GM18873 (cell line): ENCODE data around the gene EHMT1.

Experiments used
- ATAC-seq: cut with Tn5 transposase; IDR thresholded peaks from one replicate; pipeline ENCODE4 v1.9.1; 2021; ENCODE audit warnings: mild to moderate bottlenecking, moderate library complexity, moderate number of reproducible peaks; ENCODE audit not compliant: unreplicated experiment, low FRiP score

Gene EHMT1

GRCh38 chr9:137690930-137691645 lies 72.3 kb downstream of the EHMT1 start:
- no peak for ATAC-seq

DNA sequence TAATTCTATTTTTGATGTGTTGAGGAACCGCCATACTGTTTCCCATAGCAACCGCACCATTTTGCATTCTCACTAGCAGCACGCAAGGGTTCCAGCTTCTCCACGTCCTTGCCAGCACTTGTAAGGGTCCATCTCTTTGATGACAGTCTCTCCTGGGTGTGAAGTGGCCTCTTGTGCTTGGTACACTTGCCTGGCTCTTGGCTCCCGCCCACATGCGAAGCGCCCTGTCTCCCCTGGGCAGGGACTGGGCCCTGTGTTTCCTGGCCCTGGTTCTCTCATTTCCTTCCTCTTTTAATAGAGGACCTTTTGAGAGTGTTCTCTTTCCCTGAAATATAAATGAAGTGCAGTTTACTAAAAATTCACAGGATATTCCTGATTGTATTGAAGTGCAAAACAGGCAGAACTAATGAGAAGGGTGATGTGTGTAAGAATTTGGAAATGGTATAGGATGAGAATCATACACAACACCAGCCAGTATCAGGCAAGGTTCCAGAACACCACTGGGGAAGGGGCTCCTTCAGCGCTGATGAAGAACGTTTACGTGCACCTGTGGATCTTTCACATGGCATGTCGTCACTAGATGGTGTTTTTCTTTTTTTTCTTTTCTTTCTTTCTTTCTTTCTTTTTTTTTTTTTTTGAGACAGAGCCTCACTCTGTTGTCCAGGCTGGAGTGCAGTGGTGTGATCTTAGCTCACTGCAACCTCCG lies 73.0 kb downstream of the EHMT1 start:
- no peak for ATAC-seq

DNA sequence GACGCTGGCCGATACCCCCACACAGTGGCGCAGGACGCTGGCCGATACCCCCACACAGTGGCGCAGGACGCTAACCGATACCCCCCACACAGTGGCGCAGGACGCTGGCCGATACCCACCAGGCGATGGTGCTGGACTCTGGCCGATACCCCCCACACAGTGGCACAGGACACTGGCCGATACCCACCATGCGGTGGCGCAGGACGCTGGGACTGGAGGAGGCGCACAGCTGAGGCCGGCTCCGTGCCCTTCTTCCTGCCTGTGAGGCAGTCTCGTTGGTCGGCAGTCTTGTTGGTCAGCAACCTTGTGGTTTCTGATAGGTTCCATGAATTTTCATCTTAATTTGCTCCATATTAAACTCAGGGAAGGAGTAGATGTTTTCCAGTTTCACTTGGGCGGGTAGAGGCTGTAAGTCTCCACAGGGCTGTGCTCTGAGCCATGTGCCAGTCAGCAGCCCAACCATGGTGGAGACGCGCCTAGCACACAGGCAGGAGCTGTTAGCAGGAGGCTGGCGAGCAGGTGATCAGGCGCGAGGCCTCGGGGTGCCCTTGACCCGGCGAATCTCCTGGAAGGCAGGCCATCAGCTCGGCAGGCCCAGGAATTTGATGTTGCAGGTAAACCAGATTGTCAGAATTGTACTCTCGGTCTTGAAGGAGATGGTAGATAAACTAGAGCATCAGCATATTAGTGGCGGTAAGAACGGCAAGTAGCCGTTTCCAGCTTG lies 75.6 kb downstream of the EHMT1 start:
- no peak for ATAC-seq

DNA sequence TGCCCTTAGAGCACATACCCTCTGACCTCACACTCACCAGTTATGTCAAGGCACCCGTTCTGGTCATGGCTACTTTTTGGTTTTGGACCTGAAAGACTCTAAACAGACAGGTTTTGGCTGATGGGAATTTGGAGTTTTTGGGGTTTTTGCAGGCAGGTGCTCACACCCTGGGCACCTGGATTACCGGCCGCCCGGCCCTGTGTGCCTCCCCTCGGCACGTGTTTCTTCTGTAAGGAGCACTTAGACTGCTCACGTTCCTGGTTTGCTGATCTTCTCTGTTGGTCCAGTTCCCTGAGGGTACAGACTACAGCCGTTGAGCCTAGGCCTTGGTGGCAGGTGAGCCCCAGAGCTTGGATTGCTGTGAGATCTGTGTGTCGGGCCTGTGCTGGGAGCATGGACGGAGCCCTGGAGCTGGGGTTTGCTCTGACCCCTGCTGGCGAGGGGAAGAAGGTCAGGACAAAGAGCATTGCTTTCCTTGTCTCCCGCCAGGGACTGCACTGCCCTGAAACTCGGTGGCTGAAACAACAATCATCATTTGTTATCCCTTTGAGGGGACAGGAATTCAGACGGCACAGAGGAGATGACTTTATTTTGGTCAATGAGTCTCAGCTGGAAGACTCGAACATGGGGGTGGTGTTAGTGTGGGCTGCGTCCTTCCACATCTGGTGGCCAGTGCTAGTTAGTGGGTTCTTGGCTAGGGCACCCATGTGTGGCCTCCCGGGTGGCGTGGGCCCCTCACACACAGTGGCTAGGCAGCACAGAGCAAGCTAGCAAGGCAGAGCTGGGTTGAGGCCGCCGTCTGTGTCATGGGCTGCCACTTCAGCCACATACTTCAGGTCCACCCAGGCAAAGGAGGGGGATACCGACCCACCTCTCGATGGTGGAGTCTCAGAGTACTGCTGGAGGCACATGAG lies 76.4 kb downstream of the EHMT1 start:
- ATAC-seq, result no peak

GRCh38 chr9:137696136-137696925 lies 77.5 kb downstream of the EHMT1 start:
- no peak for ATAC-seq

- no peak for ATAC-seq
These were observed 78.4 kb downstream of the EHMT1 start for GRCh38 chr9:137697193-137697592.

GRCh38 chr9:137697832-137698231 lies 79.0 kb downstream of the EHMT1 start:
- ATAC-seq, result no peak

DNA sequence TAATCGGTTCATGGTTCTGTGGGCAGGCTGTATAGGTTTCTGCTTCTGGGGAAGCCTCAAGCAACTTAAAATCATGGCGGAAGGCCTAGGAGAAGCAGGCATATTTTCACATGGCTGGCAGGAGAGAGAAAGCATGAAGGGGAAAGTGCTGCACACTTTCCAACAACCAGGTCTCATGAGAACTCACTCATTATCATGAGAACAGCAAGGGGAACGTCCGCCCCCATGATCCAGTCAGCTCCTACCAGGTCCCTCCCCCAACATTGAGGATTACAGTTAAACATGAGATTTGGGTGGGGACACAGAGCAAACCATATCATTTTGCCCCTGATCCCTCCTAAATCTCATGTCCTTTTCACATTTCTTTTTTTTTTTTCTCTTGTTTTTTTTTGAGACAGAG lies 82.1 kb downstream of the EHMT1 start:
- no peak for ATAC-seq

- ATAC-seq, result no peak
These were observed 84.0 kb downstream of the EHMT1 start for GRCh38 chr9:137702615-137703379.

DNA sequence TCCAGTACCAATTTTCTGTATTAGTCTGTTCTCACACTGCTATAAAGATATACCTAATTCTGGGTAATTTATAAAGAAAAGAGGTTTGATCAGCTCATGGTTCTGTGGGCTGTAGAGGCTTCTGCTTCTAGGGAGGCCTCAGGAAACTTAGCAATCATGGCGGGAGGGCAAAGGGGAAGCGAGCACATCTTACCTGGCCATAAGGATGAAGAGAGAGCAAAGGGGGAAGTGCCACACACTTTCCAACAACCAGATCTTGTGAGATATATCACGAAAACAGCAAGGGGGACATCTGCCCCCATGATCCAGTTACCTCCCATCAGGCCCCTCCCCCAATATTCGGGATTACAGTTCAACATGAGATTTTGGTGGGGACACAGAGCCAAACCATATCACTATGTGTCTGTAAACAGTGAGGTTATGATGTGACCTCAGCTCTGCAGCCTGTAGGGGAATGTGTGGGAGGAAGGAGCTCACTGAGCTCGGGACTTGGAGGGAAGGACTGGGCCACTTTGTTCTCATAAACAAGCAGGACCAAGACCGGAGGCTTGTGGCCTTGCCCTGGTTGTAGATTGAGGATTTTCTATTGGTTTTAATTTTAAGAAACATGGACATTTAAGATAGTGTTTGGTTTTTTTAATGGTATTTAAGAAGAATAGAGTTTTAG lies 85.2 kb downstream of the EHMT1 start:
- ATAC-seq, result no peak

DNA sequence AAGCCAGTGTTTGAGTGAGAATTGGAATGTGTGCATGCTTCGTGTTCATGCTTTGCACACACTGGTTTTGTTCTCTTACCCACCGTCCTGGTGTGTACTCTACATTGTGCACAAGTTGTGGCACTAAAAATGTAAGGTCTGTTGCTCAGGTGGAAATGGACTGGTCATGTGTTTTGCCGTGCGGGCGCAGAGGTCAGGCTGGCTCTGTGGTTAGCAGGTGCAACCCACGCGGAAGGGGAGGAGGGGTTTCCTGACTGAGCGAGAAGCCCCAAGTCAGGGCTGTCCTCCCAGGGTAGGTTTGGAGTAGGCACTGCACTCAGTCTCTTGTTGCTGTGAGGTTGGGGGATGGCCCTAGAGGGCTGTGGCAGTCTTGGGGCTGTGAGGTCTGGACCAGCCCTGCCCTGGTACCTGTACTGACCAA lies 86.6 kb downstream of the EHMT1 start:
- no peak for ATAC-seq

DNA sequence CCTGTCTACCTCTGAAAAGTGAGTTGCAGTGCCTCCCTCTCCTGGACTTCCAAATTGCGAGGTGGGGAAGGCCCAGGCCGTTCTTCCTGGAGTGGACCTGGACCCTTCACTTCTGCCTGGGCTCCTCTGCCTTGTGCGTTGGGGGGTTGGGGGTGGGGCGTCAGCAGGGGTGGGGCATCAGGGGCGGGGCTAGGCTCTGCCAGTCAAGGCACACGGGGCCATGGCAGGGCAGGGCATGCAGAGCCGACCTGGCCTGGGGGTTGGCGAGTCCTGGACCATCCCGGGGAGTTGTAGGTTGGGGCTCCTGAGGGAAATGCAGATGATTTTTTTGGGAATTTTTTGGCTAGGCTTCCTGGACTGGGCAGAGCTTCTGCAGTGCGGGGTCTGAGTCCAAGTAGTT lies 87.1 kb downstream of the EHMT1 start:
- ATAC-seq, result no peak

DNA sequence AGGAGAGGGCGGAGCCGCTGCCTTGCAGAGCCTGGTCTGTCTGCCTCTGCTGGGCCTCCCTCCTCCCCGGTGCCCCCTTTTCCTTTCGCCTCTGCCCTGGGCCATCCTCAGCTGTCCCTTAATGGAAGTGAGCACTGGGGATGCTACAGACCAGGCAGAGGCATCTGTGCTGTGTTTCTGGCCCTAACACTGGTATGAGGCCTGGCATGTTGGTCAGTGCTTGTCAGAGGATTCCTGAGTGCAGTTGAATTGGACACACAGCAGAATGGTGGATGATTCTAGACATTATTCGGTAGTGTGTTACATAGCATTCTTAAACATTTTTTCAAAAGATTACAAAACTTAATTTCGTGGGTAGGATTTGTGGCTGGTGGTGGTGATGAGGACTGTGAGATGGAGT lies 88.6 kb downstream of the EHMT1 start:
- no peak for ATAC-seq

DNA sequence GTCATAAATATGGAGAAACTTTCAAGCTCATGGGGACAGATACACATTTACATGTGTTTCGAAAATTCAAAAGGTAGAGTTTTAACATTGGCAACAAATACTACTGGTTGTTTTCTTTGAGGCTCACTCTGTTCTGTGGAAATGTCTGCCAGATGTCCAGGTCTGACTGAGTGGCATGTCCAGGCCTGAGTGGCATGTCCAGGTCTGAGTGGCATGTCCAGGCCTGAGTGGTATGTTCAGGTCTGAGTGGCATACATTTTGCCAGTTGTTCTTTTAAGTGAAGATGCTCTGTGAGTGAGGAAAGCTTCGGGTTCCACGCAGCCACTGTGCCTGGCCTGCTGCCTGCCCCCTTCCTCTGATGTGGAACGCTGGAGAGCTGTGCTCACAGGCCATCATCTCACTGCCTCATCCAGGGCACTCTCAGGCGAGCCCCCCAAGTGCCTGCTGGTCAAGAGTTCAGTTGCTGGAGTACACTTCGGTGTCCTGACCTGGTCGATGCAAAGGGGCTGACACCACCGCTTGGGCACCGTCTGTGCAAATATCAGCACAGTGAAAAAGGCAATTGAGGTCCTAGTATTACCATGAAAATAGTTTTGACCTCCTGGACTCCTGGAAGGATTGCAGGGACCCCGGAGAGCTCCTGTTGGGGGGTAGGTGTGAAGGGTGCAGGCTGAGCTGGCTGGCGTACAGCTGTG lies 89.9 kb downstream of the EHMT1 start:
- no peak for ATAC-seq

- ATAC-seq, result no peak
These were observed 90.8 kb downstream of the EHMT1 start for GRCh38 chr9:137709411-137710101.

DNA sequence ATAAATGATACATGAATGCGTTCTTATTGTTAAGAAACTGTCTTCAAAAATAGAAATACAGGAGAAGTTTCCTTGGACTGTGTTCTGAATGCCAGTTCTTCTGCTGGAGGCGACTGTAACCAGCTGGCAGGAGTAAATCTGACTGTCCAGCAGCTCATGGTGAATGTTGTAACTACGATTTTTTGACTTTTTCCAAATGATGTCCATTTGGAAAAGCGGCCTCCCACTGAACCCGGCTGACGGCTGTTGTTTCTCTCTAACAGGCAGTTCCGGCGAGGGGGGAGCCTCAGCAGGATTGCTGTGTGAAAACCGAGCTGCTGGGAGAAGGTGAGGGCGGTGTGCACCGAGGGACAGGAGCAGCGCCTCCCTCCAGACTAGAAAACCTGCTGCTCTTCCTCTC lies 91.9 kb downstream of the EHMT1 start:
- no peak for ATAC-seq

- ATAC-seq, result no peak
These were observed 92.9 kb downstream of the EHMT1 start for GRCh38 chr9:137711678-137712105.
